Vagina (tissue), 2 donors: ENCODE measurements around the gene PTP4A1.

ENCODE experiments used
- CTCF ChIP-seq, 3 experiments: fragments of 450-650 bp in 2 of 3; fragments of 200-600 bp in 1 of 3; sonication (generic) in 1 of 3; IDR thresholded peaks; one replicate each; pipeline ENCODE4 v1.5.1; 2017 to 2019; ENCODE audit warnings: antibody characterized with exemption in 3 of 3, mild to moderate bottlenecking in 2 of 3, moderate library complexity in 2 of 3
- POLR2A ChIP-seq, 2 donors: fragments of 450-650 bp; IDR thresholded peaks; one replicate each; pipeline ENCODE4 v1.6.1; 2017; ENCODE audit warnings: antibody characterized with exemption in 2 of 2, mild to moderate bottlenecking in 2 of 2, moderate library complexity in 2 of 2

GRCh38 chr6:63573899-63574553, 1.7 kb downstream of the PTP4A1 start:
- TF ChIP-seq CTCF (IDR thresholded peaks at IDR 0.05) (peak in 2 of 3 experiments; percentile 5 to 19), POLR2A (IDR thresholded peaks at IDR 0.05) (no peak)
